GM12873 (cell line): Measurements from ENCODE around the gene SRSF2.

Source experiments
- CTCF ChIP-seq: IDR thresholded peaks from 2 replicates; pipeline ENCODE4 v1.5.1; 2012; ENCODE audit warnings: low read depth, mild to moderate bottlenecking, moderate library complexity, low read length, control low read depth; ENCODE audit not compliant: insufficient read depth; ENCODE audit errors: missing control alignments

SRSF2 gene

GRCh38 chr17:76721463-76721862, 15.7 kb downstream of the SRSF2 start:
- no peak for TF ChIP-seq CTCF

GRCh38 chr17:76720941-76721340, 16.2 kb downstream of the SRSF2 start:
- no peak for TF ChIP-seq CTCF

GRCh38 chr17:76720211-76720610, 16.9 kb downstream of the SRSF2 start:
- no peak for TF ChIP-seq CTCF

GRCh38 chr17:76718516-76718915, 18.6 kb downstream of the SRSF2 start:
- no peak for TF ChIP-seq CTCF

- no peak for TF ChIP-seq CTCF
These were observed 20.3 kb downstream of the SRSF2 start for GRCh38 chr17:76716839-76717215.

GRCh38 chr17:76716146-76716838, 20.8 kb downstream of the SRSF2 start:
- TF ChIP-seq CTCF = no peak

GRCh38 chr17:76715496-76715830, 21.7 kb downstream of the SRSF2 start:
- no peak for TF ChIP-seq CTCF
